GM06990 (cell line): ENCODE measurements around the gene PPIL3.

Experiments used
- DNase-seq: peaks from one replicate; pipeline ENCODE4 v3.0.0-alpha.2; 2011; ENCODE audit not compliant: insufficient read length; ENCODE audit errors: extremely low read depth
- H3K27me3 ChIP-seq: replicated peaks from 2 replicates; pipeline ENCODE4 v1.6.0; 2011; ENCODE audit warnings: low read length; ENCODE audit not compliant: control insufficient read depth, insufficient read depth
- H3K36me3 ChIP-seq: 2 replicates; pipeline ENCODE4 v1.5.1; 2011; ENCODE audit warnings: low read length; ENCODE audit not compliant: control insufficient read depth, insufficient read depth
- H3K4me3 ChIP-seq: replicated peaks from 2 replicates; pipeline ENCODE4 v1.5.1; 2011; ENCODE audit warnings: low read depth, mild to moderate bottlenecking, control low read depth, low read length
- TF ChIP-seq, protein P1 (sequence below): IDR thresholded peaks from 2 replicates; pipeline ENCODE4 v1.5.1; 2011; ENCODE audit warnings: low read length, control low read depth, mild to moderate bottlenecking, inconsistent platforms; ENCODE audit not compliant: insufficient read depth, poor library complexity, severe bottlenecking

Gene PPIL3

DNA sequence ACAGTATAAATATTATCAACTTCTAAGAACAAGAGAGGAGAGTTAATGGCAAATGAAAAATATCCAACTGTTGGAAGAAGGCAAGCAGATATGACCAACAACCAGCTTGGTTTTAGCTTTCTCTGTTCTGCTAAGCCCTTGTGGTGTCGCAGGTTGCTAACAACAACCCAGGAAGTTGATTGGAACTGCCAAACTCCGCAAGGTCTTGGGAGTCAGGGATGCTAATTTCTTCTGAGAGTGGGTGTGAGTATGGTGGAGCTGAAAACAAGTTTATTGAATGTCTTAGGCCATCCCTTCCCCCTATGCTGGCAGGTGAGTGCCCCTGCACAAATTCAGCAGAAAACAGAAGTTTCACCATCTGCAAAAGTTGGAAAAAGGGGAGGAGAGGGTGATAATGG lies 59.6 kb downstream of the PPIL3 start:
- Histone ChIP-seq H3K4me3 (no peak overlapping the region), H3K27me3 (no peaks in the 10 kb centered on the region), H3K36me3 (0 out of 2 replicates have a peak, but pooled peaks cover 2% of the 10 kb centered on the region)
- TF ChIP-seq, protein P1, sequence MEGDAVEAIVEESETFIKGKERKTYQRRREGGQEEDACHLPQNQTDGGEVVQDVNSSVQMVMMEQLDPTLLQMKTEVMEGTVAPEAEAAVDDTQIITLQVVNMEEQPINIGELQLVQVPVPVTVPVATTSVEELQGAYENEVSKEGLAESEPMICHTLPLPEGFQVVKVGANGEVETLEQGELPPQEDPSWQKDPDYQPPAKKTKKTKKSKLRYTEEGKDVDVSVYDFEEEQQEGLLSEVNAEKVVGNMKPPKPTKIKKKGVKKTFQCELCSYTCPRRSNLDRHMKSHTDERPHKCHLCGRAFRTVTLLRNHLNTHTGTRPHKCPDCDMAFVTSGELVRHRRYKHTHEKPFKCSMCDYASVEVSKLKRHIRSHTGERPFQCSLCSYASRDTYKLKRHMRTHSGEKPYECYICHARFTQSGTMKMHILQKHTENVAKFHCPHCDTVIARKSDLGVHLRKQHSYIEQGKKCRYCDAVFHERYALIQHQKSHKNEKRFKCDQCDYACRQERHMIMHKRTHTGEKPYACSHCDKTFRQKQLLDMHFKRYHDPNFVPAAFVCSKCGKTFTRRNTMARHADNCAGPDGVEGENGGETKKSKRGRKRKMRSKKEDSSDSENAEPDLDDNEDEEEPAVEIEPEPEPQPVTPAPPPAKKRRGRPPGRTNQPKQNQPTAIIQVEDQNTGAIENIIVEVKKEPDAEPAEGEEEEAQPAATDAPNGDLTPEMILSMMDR: no peak
- no peak for DNase-seq

DNA sequence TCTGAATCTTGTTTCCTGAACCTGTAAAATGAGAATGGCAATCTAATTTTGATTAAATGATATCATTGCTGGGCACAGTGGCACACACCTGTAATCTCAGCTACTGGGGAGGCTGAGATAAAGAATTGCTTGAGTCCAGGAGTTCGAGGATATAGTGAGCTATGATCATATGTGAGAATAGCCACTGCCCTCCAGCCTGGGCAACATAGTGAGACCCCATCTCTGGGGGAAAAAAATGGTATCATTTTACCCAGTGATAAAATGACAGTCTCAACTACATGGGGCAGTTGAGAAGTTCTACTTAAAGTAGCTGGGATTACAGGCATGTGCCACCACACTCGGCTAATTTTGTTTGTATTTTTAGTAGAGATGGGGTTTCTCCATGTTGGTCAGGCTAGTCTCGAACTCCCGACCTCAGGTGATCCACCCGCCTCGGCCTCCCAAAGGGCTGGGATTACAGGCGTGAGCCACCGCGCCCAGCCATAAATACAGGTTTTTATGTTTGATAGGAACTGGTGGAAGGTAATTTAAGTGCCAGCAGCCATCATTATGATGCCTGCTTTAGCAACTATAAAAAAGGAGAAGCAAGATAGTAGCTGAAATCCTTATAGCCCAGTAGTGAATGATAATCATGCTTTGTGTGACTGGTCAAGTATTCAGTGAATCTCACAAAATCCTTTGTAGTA lies 60.2 kb downstream of the PPIL3 start:
- Histone ChIP-seq H3K27me3 (no peaks in the 10 kb centered on the region), H3K4me3 (no peak overlapping the region), H3K36me3 (0 out of 2 replicates have a peak, but pooled peaks cover 2% of the 10 kb centered on the region)
- TF ChIP-seq, protein P1: no peak
- DNase-seq: no peak

DNA sequence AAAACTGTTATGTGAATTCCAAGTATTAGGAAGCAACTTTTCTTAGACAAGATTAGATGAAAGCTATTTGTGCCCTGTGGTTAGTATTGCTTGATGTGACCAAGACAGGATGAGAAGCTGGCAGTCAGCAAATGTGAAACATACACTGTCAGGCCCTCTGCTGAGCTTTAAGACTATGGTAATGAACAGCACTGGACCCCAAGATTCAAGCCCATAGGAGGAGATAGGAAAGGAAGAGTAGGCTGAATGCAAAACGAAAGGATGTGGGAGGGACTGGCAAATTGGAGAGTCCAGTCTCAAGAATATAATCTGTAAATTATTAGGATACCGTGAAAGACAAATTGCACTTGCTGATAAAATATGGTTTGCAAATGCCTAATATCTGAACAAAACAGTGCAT lies 60.8 kb downstream of the PPIL3 start:
- no peak for DNase-seq
- Histone ChIP-seq H3K36me3 (0 out of 2 replicates have a peak, but pooled peaks cover 2% of the 10 kb centered on the region), H3K27me3 (no peaks in the 10 kb centered on the region), H3K4me3 (no peak overlapping the region)
- TF ChIP-seq, protein P1: no peak

- TF ChIP-seq, protein P1: no peak
- no peak for DNase-seq
- peaks cover 13% of the 10 kb centered on the region for H3K36me3 ChIP-seq
Measured at GRCh38 chr2:200821686-200822245, 67.1 kb downstream of the PPIL3 start.

More at GRCh38 chr2:200821686-200822245, 67.1 kb downstream of the PPIL3 start:
- no peaks in the 10 kb centered on the region for H3K27me3 ChIP-seq
- no peak overlapping the region for H3K4me3 ChIP-seq
